Measurements from ENCODE around the gene NDUFA12. TPM values are rescaled to one million over a fixed set of nuclear protein-coding genes. Genes with fewer than 3 reads are reported as not detected.

The NDUFA12 gene
- total and polyA plus RNA-seq, 2 of the 13 experiments (the other 11 are each of a cell fraction or from before 2014, with no cell fraction given), result 101 to 173 TPM

DNA sequence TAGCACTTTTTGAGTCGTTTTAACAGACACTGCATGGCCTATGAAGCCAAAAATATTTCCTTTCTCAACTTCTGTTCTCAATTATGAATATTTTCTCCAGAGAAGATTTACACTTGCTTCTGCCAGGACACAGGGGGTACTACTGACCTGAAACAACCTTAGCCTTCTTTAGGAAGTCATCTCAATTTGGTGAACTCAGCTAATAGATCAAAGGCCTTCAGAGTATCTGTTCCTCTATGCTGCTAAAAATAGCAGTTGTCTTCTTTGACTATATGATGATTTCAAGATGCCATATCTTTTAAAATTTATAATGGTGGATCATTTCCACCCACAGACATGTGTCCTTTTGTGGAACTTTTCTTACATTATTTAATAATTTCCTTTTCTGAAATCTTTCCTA lies 14.0 kb upstream of the NDUFA12 start:
- 0 out of 5 replicates have a peak, but pooled peaks cover 0 to 5% of the 10 kb centered on the region in 2 experiments for H3K36me3 ChIP-seq (replicated peaks in 1 of 2; ENCODE audit: control insufficient read depth in 1 of 2, insufficient read depth in 2 of 2, low read length in 2 of 2)
- ATAC-seq, result no peak
- FAIRE-seq, result no peak
- no peak for TF ChIP-seq HOXA5 (CRISPR knock-in tag; IDR thresholded peaks at IDR 0.05)
- TF ChIP-seq, protein P1, sequence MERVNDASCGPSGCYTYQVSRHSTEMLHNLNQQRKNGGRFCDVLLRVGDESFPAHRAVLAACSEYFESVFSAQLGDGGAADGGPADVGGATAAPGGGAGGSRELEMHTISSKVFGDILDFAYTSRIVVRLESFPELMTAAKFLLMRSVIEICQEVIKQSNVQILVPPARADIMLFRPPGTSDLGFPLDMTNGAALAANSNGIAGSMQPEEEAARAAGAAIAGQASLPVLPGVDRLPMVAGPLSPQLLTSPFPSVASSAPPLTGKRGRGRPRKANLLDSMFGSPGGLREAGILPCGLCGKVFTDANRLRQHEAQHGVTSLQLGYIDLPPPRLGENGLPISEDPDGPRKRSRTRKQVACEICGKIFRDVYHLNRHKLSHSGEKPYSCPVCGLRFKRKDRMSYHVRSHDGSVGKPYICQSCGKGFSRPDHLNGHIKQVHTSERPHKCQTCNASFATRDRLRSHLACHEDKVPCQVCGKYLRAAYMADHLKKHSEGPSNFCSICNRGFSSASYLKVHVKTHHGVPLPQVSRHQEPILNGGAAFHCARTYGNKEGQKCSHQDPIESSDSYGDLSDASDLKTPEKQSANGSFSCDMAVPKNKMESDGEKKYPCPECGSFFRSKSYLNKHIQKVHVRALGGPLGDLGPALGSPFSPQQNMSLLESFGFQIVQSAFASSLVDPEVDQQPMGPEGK (CRISPR knock-in tag; IDR thresholded peaks at IDR 0.05), result no peak
- TF ChIP-seq HNRNPH1 (optimal IDR thresholded peaks at IDR 0.05; ENCODE audit: low read depth, low read length), result no peak
- no peak for TF ChIP-seq MNT (IDR thresholded peaks at IDR 0.05)
- no peak for DNase-seq (ENCODE audit: low spot score)
- H3K4me2 ChIP-seq (ENCODE audit: low read depth, low read length), result no peak overlapping the region
- no peak overlapping the region for H2AFZ ChIP-seq (ENCODE audit: low read length)
- H3K27me3 ChIP-seq (ENCODE audit: control insufficient read depth in 1 of 2, insufficient read depth in 2 of 2, low read length in 2 of 2), result no peaks in the 10 kb centered on the region
- no peak overlapping the region for H3K9ac ChIP-seq (ENCODE audit: insufficient read depth, low read depth, low read length)
- no TSS peak for BruUV-seq (replicated peaks)
- H3K9me3 ChIP-seq (ENCODE audit: low read length), result no peaks in the 10 kb centered on the region
- intact Hi-C loops (cut with micrococcal nuclease; ENCODE audit: unreplicated experiment) (no loop called here), in situ Hi-C loops (cut with HindIII; ENCODE audit: extremely low pct_ligation_motif_present, low pct_unique_long_range_greater_than_20kb) (no loop called here)
- no peak overlapping the region for H3K27ac ChIP-seq (ENCODE audit: extremely low read length, insufficient read depth, low read length)
- H4K20me1 ChIP-seq (ENCODE audit: insufficient read depth, low read length), result no peaks in the 10 kb centered on the region
- POLR2A ChIA-PET, result no interaction called here
- no peaks in the 10 kb centered on the region for H3K79me2 ChIP-seq (ENCODE audit: insufficient read depth, low read length)
- H3K4me1 ChIP-seq (ENCODE audit: insufficient read depth, low read length), result no peaks in the 10 kb centered on the region
- CTCF ChIA-PET (ENCODE audit: low intra/inter-chr PET ratio, low total read pairs), result no interaction called here
- WGBS (ENCODE audit: low lambda C conversion rate), result 28% methylated on average over 1 of the region's 1 CpG
- H3K4me3 ChIP-seq (replicated peaks in 1 of 3; ENCODE audit: insufficient read depth in 1 of 3, low read depth in 2 of 3, low read length in 3 of 3), result no peak overlapping the region

DNA sequence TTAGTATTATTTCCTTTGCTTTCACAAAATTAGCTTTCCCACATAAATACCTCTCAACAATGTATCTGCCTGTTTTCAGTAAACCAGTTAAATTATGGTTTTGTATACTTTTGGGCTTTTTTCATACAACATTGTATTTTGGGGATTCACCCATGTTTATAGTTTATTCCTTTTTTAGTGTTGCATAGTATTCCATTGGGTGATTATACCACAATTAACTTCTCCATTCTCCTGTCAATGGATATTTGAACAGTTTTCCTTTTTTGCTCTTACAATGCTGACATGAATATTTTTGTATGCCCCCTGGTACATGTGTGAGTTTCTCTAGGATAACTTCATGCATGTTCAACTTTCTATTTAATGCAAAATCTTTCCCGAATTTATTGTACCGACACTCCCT lies 12.6 kb upstream of the NDUFA12 start:
- WGBS (ENCODE audit: low lambda C conversion rate), result 100% methylated on average over 2 of the region's 2 CpGs
- Histone ChIP-seq H3K79me2 (ENCODE audit: insufficient read depth, low read length) (no peaks in the 10 kb centered on the region), H3K27ac (ENCODE audit: extremely low read length, insufficient read depth, low read length) (no peak overlapping the region), H3K9ac (ENCODE audit: insufficient read depth, low read depth, low read length) (no peak overlapping the region), H3K4me3 (replicated peaks in 1 of 3; ENCODE audit: insufficient read depth in 1 of 3, low read depth in 2 of 3, low read length in 3 of 3) (no peak overlapping the region), H3K36me3 (replicated peaks in 1 of 2; ENCODE audit: control insufficient read depth in 1 of 2, insufficient read depth in 2 of 2, low read length in 2 of 2) (0 out of 5 replicates have a peak, but pooled peaks cover 0 to 5% of the 10 kb centered on the region in 2 experiments), H4K20me1 (ENCODE audit: insufficient read depth, low read length) (no peaks in the 10 kb centered on the region), H3K27me3 (ENCODE audit: control insufficient read depth in 1 of 2, insufficient read depth in 2 of 2, low read length in 2 of 2) (no peaks in the 10 kb centered on the region), H2AFZ (ENCODE audit: low read length) (no peak overlapping the region), H3K9me3 (ENCODE audit: low read length) (no peaks in the 10 kb centered on the region), H3K4me1 (ENCODE audit: insufficient read depth, low read length) (no peaks in the 10 kb centered on the region), H3K4me2 (ENCODE audit: low read depth, low read length) (no peak overlapping the region)
- ChIA-PET POLR2A (interaction anchor here (1.8 kb wide), 1 partner anchor 13 kb away, joined by 10 read pairs; the partner anchor contains the start of gene NDUFA12), CTCF (ENCODE audit: low intra/inter-chr PET ratio, low total read pairs) (no interaction called here)
- in situ Hi-C loops (cut with HindIII; ENCODE audit: extremely low pct_ligation_motif_present, low pct_unique_long_range_greater_than_20kb) (no loop called here), intact Hi-C loops (cut with micrococcal nuclease; ENCODE audit: unreplicated experiment) (no loop called here)
- TF ChIP-seq MZF1 (CRISPR knock-in tag; IDR thresholded peaks at IDR 0.05; ENCODE audit: borderline replicate concordance) (no peak), ZNF557 (CRISPR knock-in tag; IDR thresholded peaks at IDR 0.05) (no peak), ZNF20 (CRISPR knock-in tag; IDR thresholded peaks at IDR 0.05) (no peak), HOMEZ (CRISPR knock-in tag; IDR thresholded peaks at IDR 0.05; ENCODE audit: low read depth) (no peak), ZNF451 (CRISPR knock-in tag; IDR thresholded peaks at IDR 0.05) (no peak)
- ATAC-seq (no peak), FAIRE-seq (no peak), DNase-seq (ENCODE audit: low spot score) (no peak)
- no TSS peak for BruUV-seq (replicated peaks)
